Muscle layer of duodenum (tissue), 2 donors: ENCODE data around the gene DENND4C.
"Not testable (repeated sequence)": the region's sequence is repeated elsewhere in the genome, so short reads cannot be mapped to it uniquely, and the experiment has no call there.

Source experiments
- H3K27ac ChIP-seq: one replicate; pipeline ENCODE4 v1.7.0; 2013; ENCODE audit warnings: mild to moderate bottlenecking, low read length
- H3K27me3 ChIP-seq: one replicate; pipeline ENCODE4 v1.7.0; 2013; ENCODE audit warnings: low read depth, mild to moderate bottlenecking, control low read depth, low read length
- H3K36me3 ChIP-seq, 2 donors: one replicate each; pipeline ENCODE4 v1.7.0; 2013; ENCODE audit warnings: low read length in 2 of 2, control low read depth in 1 of 2, mild to moderate bottlenecking in 1 of 2; ENCODE audit not compliant: insufficient read depth in 2 of 2, control insufficient read depth in 1 of 2
- H3K4me1 ChIP-seq, 2 donors: one replicate each; pipeline ENCODE4 v1.7.0; 2013; ENCODE audit warnings: low read length in 2 of 2, mild to moderate bottlenecking in 2 of 2, control low read depth in 1 of 2, moderate library complexity in 1 of 2; ENCODE audit not compliant: insufficient read depth in 2 of 2, control insufficient read depth in 1 of 2
- H3K4me3 ChIP-seq, 2 donors: one replicate each; pipeline ENCODE4 v1.7.0; 2013; ENCODE audit warnings: low read length in 2 of 2, low read depth in 1 of 2, mild to moderate bottlenecking in 1 of 2
- H3K9me3 ChIP-seq, 2 donors: one replicate each; pipeline ENCODE4 v1.7.0; 2013; ENCODE audit warnings: low read length in 2 of 2, control low read depth in 1 of 2, mild to moderate bottlenecking in 1 of 2; ENCODE audit not compliant: control insufficient read depth in 1 of 2
- donor health status: healthy.

The DENND4C gene

GRCh38 chr9:19413456-19413855, 183.0 kb downstream of the DENND4C start:
- not testable (repeated sequence) for H3K9me3 ChIP-seq, H3K4me1 ChIP-seq, H3K27me3 ChIP-seq, H3K4me3 ChIP-seq, H3K36me3 ChIP-seq, H3K27ac ChIP-seq

GRCh38 chr9:19416143-19416542, 185.7 kb downstream of the DENND4C start:
- Histone ChIP-seq H3K9me3 (no peaks in the 10 kb centered on the region), H3K27me3 (no peaks in the 10 kb centered on the region), H3K27ac (no peak overlapping the region), H3K36me3 (no peaks in the 10 kb centered on the region), H3K4me1 (no peaks in the 10 kb centered on the region), H3K4me3 (no peak overlapping the region)

GRCh38 chr9:19420877-19421276, 190.4 kb downstream of the DENND4C start:
- no peaks in the 10 kb centered on the region for H3K9me3 ChIP-seq
- no peaks in the 10 kb centered on the region for H3K27me3 ChIP-seq
- H3K4me3 ChIP-seq: no peak overlapping the region
- no peaks in the 10 kb centered on the region for H3K4me1 ChIP-seq
- H3K27ac ChIP-seq: no peak overlapping the region
- peaks cover 10 to 12% of the 10 kb centered on the region in 2 donors for H3K36me3 ChIP-seq
